Loucy (cell line): ENCODE data around the gene STXBP6.

Source experiments
- H2AFZ ChIP-seq: fragments of 200-600 bp; sonication (generic); 2 replicates; pipeline ENCODE4 v1.6.0; 2016; ENCODE audit warnings: antibody characterized with exemption, mild to moderate bottlenecking, low read length, moderate library complexity
- H3F3A ChIP-seq: fragments of 200-600 bp; 2 replicates; pipeline ENCODE4 v1.6.0; 2016; ENCODE audit warnings: antibody characterized with exemption, low read depth, mild to moderate bottlenecking
- H3K27me3 ChIP-seq: fragments of 200-600 bp; sonication (generic); 2 replicates; pipeline ENCODE4 v1.6.1; 2014; ENCODE audit warnings: low read length, mild to moderate bottlenecking; ENCODE audit not compliant: insufficient read depth, poor library complexity, severe bottlenecking
- H3K36me3 ChIP-seq: fragments of 200-600 bp; sonication (generic); 2 replicates; pipeline ENCODE4 v1.6.1; 2016; ENCODE audit warnings: low read length; ENCODE audit not compliant: insufficient read depth
- H3K4me1 ChIP-seq: fragments of 200-600 bp; sonication (generic); 2 replicates; pipeline ENCODE4 v1.5.1; 2014; ENCODE audit warnings: low read length, mild to moderate bottlenecking; ENCODE audit not compliant: insufficient read depth, poor library complexity, severe bottlenecking
- H3K4me2 ChIP-seq: fragments of 200-600 bp; sonication (generic); 2 replicates; pipeline ENCODE4 v1.6.0; 2014; ENCODE audit warnings: antibody characterized with exemption, low read length, low read depth, mild to moderate bottlenecking; ENCODE audit not compliant: poor library complexity, severe bottlenecking
- H3K4me3 ChIP-seq: fragments of 200-600 bp; sonication (generic); 2 replicates; pipeline ENCODE4 v1.5.1; 2014; ENCODE audit warnings: low read length, mild to moderate bottlenecking, mixed read lengths; ENCODE audit not compliant: poor library complexity, severe bottlenecking
- H3K79me2 ChIP-seq: fragments of 200-600 bp; sonication (generic); 2 replicates; pipeline ENCODE4 v1.6.1; 2014; ENCODE audit warnings: low read length; ENCODE audit not compliant: insufficient read depth
- H3K9ac ChIP-seq: fragments of 200-600 bp; sonication (generic); 2 replicates; pipeline ENCODE4 v1.6.0; 2014; ENCODE audit warnings: mild to moderate bottlenecking, low read depth, low read length, moderate library complexity; ENCODE audit not compliant: poor library complexity, severe bottlenecking
- H3K9me2 ChIP-seq: fragments of 200-600 bp; sonication (generic); replicated peaks from 2 replicates; pipeline ENCODE4 v1.6.1; 2016; ENCODE audit warnings: low read depth, low read length, mixed read lengths
- H3K9me3 ChIP-seq: fragments of 200-600 bp; sonication (generic); 2 replicates; pipeline ENCODE4 v1.6.1; 2014; ENCODE audit warnings: mild to moderate bottlenecking, antibody characterized with exemption, low read length, low read depth; ENCODE audit not compliant: insufficient read depth
- H4K20me1 ChIP-seq: fragments of 200-600 bp; sonication (generic); 2 replicates; pipeline ENCODE4 v1.6.0; 2014; ENCODE audit warnings: antibody characterized with exemption, low read length, mild to moderate bottlenecking; ENCODE audit not compliant: insufficient read depth, poor library complexity, severe bottlenecking
- EZH2phosphoT487 ChIP-seq: fragments of 200-600 bp; IDR thresholded peaks from 2 replicates; pipeline ENCODE4 v1.6.1; 2018; ENCODE audit warnings: antibody characterized with exemption, mild to moderate bottlenecking, moderate library complexity, borderline replicate concordance
- TF ChIP-seq, protein P1 (sequence below): fragments of 200-600 bp; sonication (generic); conservative IDR thresholded peaks from 2 replicates; pipeline ENCODE4 v1.5.1; 2014; ENCODE audit warnings: mild to moderate bottlenecking, antibody characterized with exemption, low read length

STXBP6 gene

DNA sequence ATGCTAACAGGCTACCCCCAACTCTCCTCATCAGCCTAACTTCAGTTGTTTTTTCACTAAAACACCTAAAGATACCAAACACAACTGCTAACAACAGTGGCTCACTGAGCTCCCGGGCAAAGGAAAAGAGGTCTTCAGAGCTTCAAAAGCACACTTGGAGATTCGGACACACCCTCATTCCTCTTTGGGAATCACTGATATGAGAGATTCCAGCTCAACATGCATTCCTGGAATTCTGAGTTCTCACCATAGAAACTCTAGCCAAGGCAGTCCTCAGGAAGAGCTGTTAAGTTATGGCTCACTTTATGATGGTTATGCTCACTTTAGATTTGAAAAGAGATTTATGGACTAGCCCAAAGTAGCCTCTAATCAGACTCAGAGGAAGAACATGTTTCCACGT is 40.1 kb downstream of the STXBP6 start:
- H3K27me3 ChIP-seq, result no peaks in the 10 kb centered on the region
- no peaks in the 10 kb centered on the region for H4K20me1 ChIP-seq
- H3K4me2 ChIP-seq, result no peak overlapping the region
- H3K9me2 ChIP-seq, result no peaks in the 10 kb centered on the region
- H3K4me3 ChIP-seq, result no peak overlapping the region
- no peaks in the 10 kb centered on the region for H3F3A ChIP-seq
- no peaks in the 10 kb centered on the region for H3K9me3 ChIP-seq
- no peak overlapping the region for H2AFZ ChIP-seq
- no peaks in the 10 kb centered on the region for H3K36me3 ChIP-seq
- no peaks in the 10 kb centered on the region for H3K4me1 ChIP-seq
- TF ChIP-seq, protein P1, sequence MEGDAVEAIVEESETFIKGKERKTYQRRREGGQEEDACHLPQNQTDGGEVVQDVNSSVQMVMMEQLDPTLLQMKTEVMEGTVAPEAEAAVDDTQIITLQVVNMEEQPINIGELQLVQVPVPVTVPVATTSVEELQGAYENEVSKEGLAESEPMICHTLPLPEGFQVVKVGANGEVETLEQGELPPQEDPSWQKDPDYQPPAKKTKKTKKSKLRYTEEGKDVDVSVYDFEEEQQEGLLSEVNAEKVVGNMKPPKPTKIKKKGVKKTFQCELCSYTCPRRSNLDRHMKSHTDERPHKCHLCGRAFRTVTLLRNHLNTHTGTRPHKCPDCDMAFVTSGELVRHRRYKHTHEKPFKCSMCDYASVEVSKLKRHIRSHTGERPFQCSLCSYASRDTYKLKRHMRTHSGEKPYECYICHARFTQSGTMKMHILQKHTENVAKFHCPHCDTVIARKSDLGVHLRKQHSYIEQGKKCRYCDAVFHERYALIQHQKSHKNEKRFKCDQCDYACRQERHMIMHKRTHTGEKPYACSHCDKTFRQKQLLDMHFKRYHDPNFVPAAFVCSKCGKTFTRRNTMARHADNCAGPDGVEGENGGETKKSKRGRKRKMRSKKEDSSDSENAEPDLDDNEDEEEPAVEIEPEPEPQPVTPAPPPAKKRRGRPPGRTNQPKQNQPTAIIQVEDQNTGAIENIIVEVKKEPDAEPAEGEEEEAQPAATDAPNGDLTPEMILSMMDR, result no peak
- TF ChIP-seq EZH2phosphoT487, result no peak
- H3K9ac ChIP-seq, result no peak overlapping the region
- H3K79me2 ChIP-seq, result no peaks in the 10 kb centered on the region

DNA sequence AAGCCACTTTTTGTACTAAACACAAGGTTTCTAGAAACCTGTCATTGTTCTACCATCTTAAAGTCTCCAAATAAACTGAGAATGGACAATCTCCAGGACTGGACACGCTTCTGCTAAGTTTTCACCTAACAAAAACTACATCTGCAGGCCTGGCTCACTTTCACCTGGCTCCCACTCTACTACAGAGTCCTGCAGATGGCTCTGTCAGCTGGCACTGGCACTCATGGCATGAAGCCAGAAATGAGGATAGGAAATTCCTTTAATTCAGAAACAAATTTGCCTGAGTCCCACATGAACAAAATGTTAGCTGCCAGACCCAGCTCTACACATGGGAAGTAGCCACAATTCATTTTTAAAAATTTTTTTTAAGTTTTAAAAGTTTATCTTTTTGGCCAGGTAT is 42.1 kb downstream of the STXBP6 start:
- no peaks in the 10 kb centered on the region for H3K36me3 ChIP-seq
- no peak overlapping the region for H3K4me2 ChIP-seq
- no peak for TF ChIP-seq EZH2phosphoT487
- TF ChIP-seq, protein P1, result no peak
- no peaks in the 10 kb centered on the region for H3F3A ChIP-seq
- H2AFZ ChIP-seq, result no peak overlapping the region
- H3K4me1 ChIP-seq, result no peaks in the 10 kb centered on the region
- H3K4me3 ChIP-seq, result no peak overlapping the region
- H3K9me2 ChIP-seq, result no peaks in the 10 kb centered on the region
- no peaks in the 10 kb centered on the region for H3K79me2 ChIP-seq
- no peaks in the 10 kb centered on the region for H3K9me3 ChIP-seq
- no peaks in the 10 kb centered on the region for H3K27me3 ChIP-seq
- no peaks in the 10 kb centered on the region for H4K20me1 ChIP-seq
- H3K9ac ChIP-seq, result no peak overlapping the region

DNA sequence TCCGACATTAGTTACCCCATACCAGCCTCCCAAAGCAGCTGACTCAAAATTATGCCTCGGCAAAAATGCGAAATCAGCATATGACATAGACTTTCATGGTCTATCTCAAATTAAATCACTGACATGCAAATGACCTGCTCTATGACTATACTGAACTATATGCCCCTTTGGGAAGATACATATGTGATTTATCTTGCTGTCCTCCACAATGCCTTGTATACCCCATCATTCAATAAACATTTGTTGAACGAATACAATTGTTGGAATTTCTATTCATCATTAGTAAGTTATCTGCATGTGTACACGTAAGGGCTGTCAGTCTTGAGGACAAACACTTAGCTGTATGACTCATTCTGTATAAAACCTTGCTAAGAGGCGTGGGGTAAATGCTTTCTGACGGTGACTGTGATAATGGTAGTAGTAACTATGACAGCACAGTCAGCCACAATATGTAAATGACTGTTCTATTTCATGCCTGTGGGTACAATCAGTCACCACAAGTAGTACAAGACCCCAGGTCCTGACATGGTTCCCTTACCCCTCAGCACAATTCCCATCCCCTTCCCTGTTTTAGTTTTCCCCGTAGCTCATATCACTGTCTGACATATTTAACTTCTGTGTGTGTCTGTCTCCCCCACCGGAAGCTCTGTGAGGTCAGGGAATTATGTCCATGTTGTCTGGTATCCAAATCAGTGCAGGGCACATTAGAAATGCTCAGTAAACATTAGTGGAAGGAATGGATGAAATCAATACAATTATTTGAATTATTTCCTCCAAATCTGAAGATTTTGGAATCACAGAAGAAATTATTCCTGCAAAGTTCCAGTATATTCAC is 42.8 kb downstream of the STXBP6 start:
- no peaks in the 10 kb centered on the region for H3K27me3 ChIP-seq
- H4K20me1 ChIP-seq, result no peaks in the 10 kb centered on the region
- no peaks in the 10 kb centered on the region for H3K4me1 ChIP-seq
- H3K4me2 ChIP-seq, result no peak overlapping the region
- no peak overlapping the region for H2AFZ ChIP-seq
- H3F3A ChIP-seq, result no peaks in the 10 kb centered on the region
- TF ChIP-seq, protein P1, result no peak
- TF ChIP-seq EZH2phosphoT487, result no peak
- no peaks in the 10 kb centered on the region for H3K9me2 ChIP-seq
- H3K36me3 ChIP-seq, result no peaks in the 10 kb centered on the region
- no peaks in the 10 kb centered on the region for H3K9me3 ChIP-seq
- no peak overlapping the region for H3K9ac ChIP-seq
- H3K4me3 ChIP-seq, result no peak overlapping the region
- H3K79me2 ChIP-seq, result no peaks in the 10 kb centered on the region
